Occipital lobe (tissue), 3 donors: ENCODE measurements around the gene C1orf35. TPM values are rescaled to one million over a fixed set of nuclear protein-coding genes. Genes with fewer than 3 reads are reported as not detected.

Experiments
- DNase-seq: peaks from one replicate; lab custom pipeline; 2025; lab: John Stamatoyannopoulos, UW
- small RNA-seq: library from RNA; depleted of rRNA; stranded (forward); fragments of <200 nt; gene quantifications from one replicate; pipeline ENCODE3, GENCODE V24; 2014
- total RNA-seq: library from RNA; depleted of rRNA; stranded (reverse); fragments of >200 nt; gene quantifications from one replicate; pipeline ENCODE4 v1.2.3, GENCODE V29; 2014

C1orf35 gene
- total RNA-seq, 1 donor from 2014 or later, result 4.1 TPM

- DNase-seq, result no peak
Measured at GRCh38 chr1:228064296-228064695, 38.8 kb downstream of the C1orf35 start.

- DNase-seq, result no peak
Measured at GRCh38 chr1:228063251-228064191, 39.6 kb downstream of the C1orf35 start.

- no peak for DNase-seq
Measured at GRCh38 chr1:228062812-228063211, 40.3 kb downstream of the C1orf35 start.

GRCh38 chr1:228062085-228062791, 40.9 kb downstream of the C1orf35 start:
- no peak for DNase-seq

GRCh38 chr1:228061411-228062084, 41.6 kb downstream of the C1orf35 start:
- DNase-seq, result no peak

- no peak for DNase-seq
Measured at GRCh38 chr1:228060458-228061190, 42.5 kb downstream of the C1orf35 start.

GRCh38 chr1:228059634-228060457, 43.3 kb downstream of the C1orf35 start:
- DNase-seq, result no peak

GRCh38 chr1:228058949-228059633, 44.0 kb downstream of the C1orf35 start:
- DNase-seq, result no peak

GRCh38 chr1:228058172-228058948, 44.8 kb downstream of the C1orf35 start:
- DNase-seq, result no peak

Small RNA genes lying within 50 kb of the gene (small RNA-seq; reads per million reads assigned to genes)
- gene AL359510.1, result not detected

Other genes with a start within 250 kb of the C1orf35 start
- gene WNT9A, start 155.4 kb downstream of the C1orf35 start, total RNA-seq, result 1.9 TPM
- not detected for gene WNT3A, start 96.3 kb downstream of the C1orf35 start, total RNA-seq
- 96.2 TPM for gene ARF1, start 20.6 kb downstream of the C1orf35 start, total RNA-seq
- 24.8 TPM for gene MRPL55, start 6.0 kb upstream of the C1orf35 start, total RNA-seq
- gene GUK1, start 37.0 kb upstream of the C1orf35 start, total RNA-seq, result 91.6 TPM
- 1.1 TPM for gene GJC2, start 46.6 kb upstream of the C1orf35 start, total RNA-seq
- gene IBA57, start 62.5 kb upstream of the C1orf35 start, total RNA-seq, result 4.2 TPM
- gene OBSCN, start 104.7 kb upstream of the C1orf35 start, total RNA-seq, result 42.4 TPM